ENCODE data around the gene WDFY4. TPM values are rescaled to one million over a fixed set of nuclear protein-coding genes. Genes with fewer than 3 reads are reported as not detected.

WDFY4 gene
- total and polyA plus RNA-seq, 2 of the 13 experiments (the other 11 are each of a cell fraction or from before 2014, with no cell fraction given), result not detected

DNA sequence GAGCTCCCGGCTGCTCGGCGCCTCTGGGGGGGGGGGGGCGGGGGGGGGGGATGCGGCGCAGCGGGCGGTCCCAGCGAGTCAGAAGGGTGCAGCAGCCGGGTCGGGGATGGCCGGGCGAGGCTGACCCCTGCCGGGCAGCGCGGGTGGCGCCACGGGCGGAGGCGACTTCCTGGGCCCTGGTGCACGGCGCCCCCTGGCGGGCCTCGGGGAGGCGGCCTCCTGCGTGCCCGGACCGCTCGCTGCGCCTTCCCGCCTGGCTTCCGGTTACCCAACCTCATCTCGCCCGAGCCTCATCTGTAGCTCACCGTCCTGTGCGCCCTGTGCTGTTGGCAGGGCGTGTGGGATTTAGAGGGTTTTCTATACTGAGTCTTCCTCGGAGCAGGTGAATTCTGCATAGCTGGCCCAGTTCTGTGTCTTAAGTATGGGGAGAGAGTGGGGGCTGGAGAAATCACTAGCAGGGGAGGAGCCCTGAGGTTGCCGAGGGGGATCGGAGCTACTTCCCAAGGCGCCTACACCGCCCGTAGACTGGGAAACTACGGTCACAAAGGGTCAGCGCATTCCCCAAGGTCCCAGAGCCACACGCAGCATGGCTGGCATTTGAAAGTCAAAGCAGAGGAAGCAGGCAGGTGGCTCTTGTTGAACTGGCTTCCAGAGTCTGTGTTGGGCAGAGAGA lies 28.3 kb upstream of the WDFY4 start (continued):
- TF ChIP-seq, protein P1, sequence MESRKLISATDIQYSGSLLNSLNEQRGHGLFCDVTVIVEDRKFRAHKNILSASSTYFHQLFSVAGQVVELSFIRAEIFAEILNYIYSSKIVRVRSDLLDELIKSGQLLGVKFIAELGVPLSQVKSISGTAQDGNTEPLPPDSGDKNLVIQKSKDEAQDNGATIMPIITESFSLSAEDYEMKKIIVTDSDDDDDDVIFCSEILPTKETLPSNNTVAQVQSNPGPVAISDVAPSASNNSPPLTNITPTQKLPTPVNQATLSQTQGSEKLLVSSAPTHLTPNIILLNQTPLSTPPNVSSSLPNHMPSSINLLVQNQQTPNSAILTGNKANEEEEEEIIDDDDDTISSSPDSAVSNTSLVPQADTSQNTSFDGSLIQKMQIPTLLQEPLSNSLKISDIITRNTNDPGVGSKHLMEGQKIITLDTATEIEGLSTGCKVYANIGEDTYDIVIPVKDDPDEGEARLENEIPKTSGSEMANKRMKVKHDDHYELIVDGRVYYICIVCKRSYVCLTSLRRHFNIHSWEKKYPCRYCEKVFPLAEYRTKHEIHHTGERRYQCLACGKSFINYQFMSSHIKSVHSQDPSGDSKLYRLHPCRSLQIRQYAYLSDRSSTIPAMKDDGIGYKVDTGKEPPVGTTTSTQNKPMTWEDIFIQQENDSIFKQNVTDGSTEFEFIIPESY (CRISPR knock-in tag; IDR thresholded peaks at IDR 0.05), result no peak
- TF ChIP-seq ATRX (CRISPR knock-in tag; IDR thresholded peaks at IDR 0.05; ENCODE audit: borderline replicate concordance) (no peak), SIN3A (IDR thresholded peaks at IDR 0.05; ENCODE audit: borderline replicate concordance, low read depth, low read length) (no peak), ZNF773 (CRISPR knock-in tag; IDR thresholded peaks at IDR 0.05; ENCODE audit: borderline replicate concordance) (no peak), SNAPC2 (CRISPR knock-in tag; IDR thresholded peaks at IDR 0.05) (no peak), ZNF234 (CRISPR knock-in tag; conservative IDR thresholded peaks at IDR 0.05) (no peak), CBX2 (IDR thresholded peaks at IDR 0.05; ENCODE audit: low read depth, low read length) (no peak), CBX2 (CRISPR knock-in tag; IDR thresholded peaks at IDR 0.05; ENCODE audit: low read depth) (no peak), KDM5A (IDR thresholded peaks at IDR 0.05; ENCODE audit: borderline replicate concordance, low read length) (no peak), ZNF256 (CRISPR knock-in tag; conservative IDR thresholded peaks at IDR 0.05) (no peak), KDM2A (CRISPR knock-in tag; IDR thresholded peaks at IDR 0.05; ENCODE audit: borderline replicate concordance, low read depth) (peak; percentile 43; the same call in 1 of the 2 replicates), GTF2F1 (IDR thresholded peaks at IDR 0.05; ENCODE audit: low read length) (no peak), NFYC (CRISPR knock-in tag; IDR thresholded peaks at IDR 0.05) (no peak), MTA3 (CRISPR knock-in tag; IDR thresholded peaks at IDR 0.05) (no peak), ZFP36L1 (CRISPR knock-in tag; IDR thresholded peaks at IDR 0.05) (no peak), TBP (CRISPR knock-in tag; IDR thresholded peaks at IDR 0.05) (no peak), ETV5 (CRISPR knock-in tag; IDR thresholded peaks at IDR 0.05; ENCODE audit: borderline replicate concordance) (peak; percentile 77), ZNF737 (CRISPR knock-in tag; IDR thresholded peaks at IDR 0.05; ENCODE audit: borderline replicate concordance) (no peak)
- TF ChIP-seq, protein P2, sequence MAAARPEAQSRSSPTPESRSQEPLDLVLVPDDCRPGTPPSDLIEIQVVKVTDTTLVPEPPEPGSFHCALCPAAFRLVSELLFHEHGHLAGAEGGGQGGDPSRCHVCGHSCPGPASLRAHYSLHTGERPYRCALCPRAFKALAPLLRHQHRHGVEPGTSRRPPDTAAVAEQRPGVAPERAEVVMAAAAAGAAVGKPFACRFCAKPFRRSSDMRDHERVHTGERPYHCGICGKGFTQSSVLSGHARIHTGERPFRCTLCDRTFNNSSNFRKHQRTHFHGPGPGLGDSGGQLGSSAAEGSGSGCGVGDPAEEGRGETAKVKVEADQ (CRISPR knock-in tag; IDR thresholded peaks at IDR 0.05; ENCODE audit: borderline replicate concordance), result 0 out of 2 replicates have a peak, but pooled peaks have one; percentile 44
- TF ChIP-seq, protein P3, sequence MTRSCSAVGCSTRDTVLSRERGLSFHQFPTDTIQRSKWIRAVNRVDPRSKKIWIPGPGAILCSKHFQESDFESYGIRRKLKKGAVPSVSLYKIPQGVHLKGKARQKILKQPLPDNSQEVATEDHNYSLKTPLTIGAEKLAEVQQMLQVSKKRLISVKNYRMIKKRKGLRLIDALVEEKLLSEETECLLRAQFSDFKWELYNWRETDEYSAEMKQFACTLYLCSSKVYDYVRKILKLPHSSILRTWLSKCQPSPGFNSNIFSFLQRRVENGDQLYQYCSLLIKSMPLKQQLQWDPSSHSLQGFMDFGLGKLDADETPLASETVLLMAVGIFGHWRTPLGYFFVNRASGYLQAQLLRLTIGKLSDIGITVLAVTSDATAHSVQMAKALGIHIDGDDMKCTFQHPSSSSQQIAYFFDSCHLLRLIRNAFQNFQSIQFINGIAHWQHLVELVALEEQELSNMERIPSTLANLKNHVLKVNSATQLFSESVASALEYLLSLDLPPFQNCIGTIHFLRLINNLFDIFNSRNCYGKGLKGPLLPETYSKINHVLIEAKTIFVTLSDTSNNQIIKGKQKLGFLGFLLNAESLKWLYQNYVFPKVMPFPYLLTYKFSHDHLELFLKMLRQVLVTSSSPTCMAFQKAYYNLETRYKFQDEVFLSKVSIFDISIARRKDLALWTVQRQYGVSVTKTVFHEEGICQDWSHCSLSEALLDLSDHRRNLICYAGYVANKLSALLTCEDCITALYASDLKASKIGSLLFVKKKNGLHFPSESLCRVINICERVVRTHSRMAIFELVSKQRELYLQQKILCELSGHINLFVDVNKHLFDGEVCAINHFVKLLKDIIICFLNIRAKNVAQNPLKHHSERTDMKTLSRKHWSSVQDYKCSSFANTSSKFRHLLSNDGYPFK (CRISPR knock-in tag; IDR thresholded peaks at IDR 0.05; ENCODE audit: borderline replicate concordance), result no peak
- TF ChIP-seq, protein P4, sequence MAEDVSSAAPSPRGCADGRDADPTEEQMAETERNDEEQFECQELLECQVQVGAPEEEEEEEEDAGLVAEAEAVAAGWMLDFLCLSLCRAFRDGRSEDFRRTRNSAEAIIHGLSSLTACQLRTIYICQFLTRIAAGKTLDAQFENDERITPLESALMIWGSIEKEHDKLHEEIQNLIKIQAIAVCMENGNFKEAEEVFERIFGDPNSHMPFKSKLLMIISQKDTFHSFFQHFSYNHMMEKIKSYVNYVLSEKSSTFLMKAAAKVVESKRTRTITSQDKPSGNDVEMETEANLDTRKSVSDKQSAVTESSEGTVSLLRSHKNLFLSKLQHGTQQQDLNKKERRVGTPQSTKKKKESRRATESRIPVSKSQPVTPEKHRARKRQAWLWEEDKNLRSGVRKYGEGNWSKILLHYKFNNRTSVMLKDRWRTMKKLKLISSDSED (CRISPR knock-in tag; IDR thresholded peaks at IDR 0.05), result no peak
- TF ChIP-seq, protein P5, sequence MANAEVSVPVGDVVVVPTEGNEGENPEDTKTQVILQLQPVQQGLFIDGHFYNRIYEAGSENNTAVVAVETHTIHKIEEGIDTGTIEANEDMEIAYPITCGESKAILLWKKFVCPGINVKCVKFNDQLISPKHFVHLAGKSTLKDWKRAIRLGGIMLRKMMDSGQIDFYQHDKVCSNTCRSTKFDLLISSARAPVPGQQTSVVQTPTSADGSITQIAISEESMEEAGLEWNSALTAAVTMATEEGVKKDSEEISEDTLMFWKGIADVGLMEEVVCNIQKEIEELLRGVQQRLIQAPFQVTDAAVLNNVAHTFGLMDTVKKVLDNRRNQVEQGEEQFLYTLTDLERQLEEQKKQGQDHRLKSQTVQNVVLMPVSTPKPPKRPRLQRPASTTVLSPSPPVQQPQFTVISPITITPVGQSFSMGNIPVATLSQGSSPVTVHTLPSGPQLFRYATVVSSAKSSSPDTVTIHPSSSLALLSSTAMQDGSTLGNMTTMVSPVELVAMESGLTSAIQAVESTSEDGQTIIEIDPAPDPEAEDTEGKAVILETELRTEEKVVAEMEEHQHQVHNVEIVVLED (CRISPR knock-in tag; IDR thresholded peaks at IDR 0.05; ENCODE audit: borderline replicate concordance), result no peak

All from HepG2 (cell line).